ENCODE results near the gene BCL11A.
"Not testable (repeated sequence)": the region's sequence is repeated elsewhere in the genome, so short reads cannot be mapped to it uniquely, and the experiment has no call there.

The BCL11A gene

GRCh38 chr2:60432035-60432601, 121.3 kb downstream of the BCL11A start:
- no peak for DNase-seq (ENCODE audit: low read depth)

GRCh38 chr2:60429681-60430080, 123.8 kb downstream of the BCL11A start:
- no peak for DNase-seq (ENCODE audit: low read depth)

- no peak for DNase-seq (ENCODE audit: low read depth)
Observed at GRCh38 chr2:60426880-60427279, 126.6 kb downstream of the BCL11A start.

- DNase-seq (ENCODE audit: low read depth) = no peak
Observed at GRCh38 chr2:60426341-60426740, 127.1 kb downstream of the BCL11A start.

GRCh38 chr2:60424233-60424632, 129.2 kb downstream of the BCL11A start:
- no peak for DNase-seq (ENCODE audit: low read depth)

GRCh38 chr2:60423505-60423904, 129.9 kb downstream of the BCL11A start:
- no peak for DNase-seq (ENCODE audit: low read depth)

- no peak for DNase-seq (ENCODE audit: low read depth)
Observed at GRCh38 chr2:60422826-60423483, 130.5 kb downstream of the BCL11A start.

GRCh38 chr2:60417210-60417609, 136.2 kb downstream of the BCL11A start:
- DNase-seq (ENCODE audit: low read depth) = not testable (repeated sequence)

GRCh38 chr2:60416221-60417008, 137.0 kb downstream of the BCL11A start:
- DNase-seq (ENCODE audit: low read depth) = no peak

- DNase-seq (ENCODE audit: low read depth) = no peak
Observed at GRCh38 chr2:60415814-60416213, 137.6 kb downstream of the BCL11A start.

- DNase-seq (ENCODE audit: low read depth) = peak; percentile 55
Observed at GRCh38 chr2:60414495-60415138, 138.8 kb downstream of the BCL11A start.

GRCh38 chr2:60413814-60414168, 139.7 kb downstream of the BCL11A start:
- DNase-seq (ENCODE audit: low read depth) = no peak

- DNase-seq (ENCODE audit: low read depth) = no peak
Observed at GRCh38 chr2:60413069-60413813, 140.2 kb downstream of the BCL11A start.

GRCh38 chr2:60412620-60413019, 140.8 kb downstream of the BCL11A start:
- no peak for DNase-seq (ENCODE audit: low read depth)

- DNase-seq (ENCODE audit: low read depth) = no peak
Observed at GRCh38 chr2:60412027-60412426, 141.4 kb downstream of the BCL11A start.

GRCh38 chr2:60411295-60411694, 142.2 kb downstream of the BCL11A start:
- DNase-seq (ENCODE audit: low read depth) = no peak

- no peak for DNase-seq (ENCODE audit: low read depth)
Observed at GRCh38 chr2:60410456-60411146, 142.9 kb downstream of the BCL11A start.

- no peak for DNase-seq (ENCODE audit: low read depth)
Observed at GRCh38 chr2:60409531-60409871, 144.0 kb downstream of the BCL11A start.

- no peak for DNase-seq (ENCODE audit: low read depth)
Observed at GRCh38 chr2:60408811-60409530, 144.5 kb downstream of the BCL11A start.

GRCh38 chr2:60408207-60408606, 145.2 kb downstream of the BCL11A start:
- DNase-seq (ENCODE audit: low read depth) = no peak

- no peak for DNase-seq (ENCODE audit: low read depth)
Observed at GRCh38 chr2:60407398-60407797, 146.1 kb downstream of the BCL11A start.
